HG03442 (cell line): Measurements from ENCODE around the gene SMAD6.

Experiments used
- ATAC-seq: cut with Tn5 transposase; IDR thresholded peaks from one replicate; pipeline ENCODE4 v1.9.1; 2021; ENCODE audit warnings: mild to moderate bottlenecking, moderate library complexity; ENCODE audit not compliant: unreplicated experiment

The SMAD6 gene

DNA sequence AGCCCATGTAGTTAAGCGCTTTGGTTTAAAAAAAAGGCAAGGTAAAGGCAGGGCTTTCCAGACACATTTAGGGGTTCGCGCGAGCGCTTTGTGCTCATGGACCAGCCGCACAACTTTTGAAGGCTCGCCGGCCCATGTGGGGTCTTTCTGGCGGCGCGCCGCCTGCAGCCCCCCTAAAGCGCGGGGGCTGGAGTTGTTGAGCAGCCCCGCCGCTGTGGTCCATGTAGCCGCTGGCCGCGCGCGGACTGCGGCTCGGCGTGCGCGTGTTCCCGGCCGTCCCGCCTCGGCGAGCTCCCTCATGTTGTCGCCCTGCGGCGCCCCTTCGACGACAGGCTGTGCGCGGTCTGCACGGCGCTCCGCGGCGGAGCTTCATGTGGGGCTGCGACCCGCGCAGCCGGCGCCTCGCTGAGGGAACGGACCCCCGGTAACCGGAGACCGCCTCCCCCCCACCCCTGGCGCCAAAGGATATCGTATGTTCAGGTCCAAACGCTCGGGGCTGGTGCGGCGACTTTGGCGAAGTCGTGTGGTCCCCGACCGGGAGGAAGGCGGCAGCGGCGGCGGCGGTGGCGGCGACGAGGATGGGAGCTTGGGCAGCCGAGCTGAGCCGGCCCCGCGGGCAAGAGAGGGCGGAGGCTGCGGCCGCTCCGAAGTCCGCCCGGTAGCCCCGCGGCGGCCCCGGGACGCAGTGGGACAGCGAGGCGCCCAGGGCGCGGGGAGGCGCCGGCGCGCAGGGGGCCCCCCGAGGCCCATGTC is 927 bp downstream of the SMAD6 start:
- no peak for ATAC-seq

- ATAC-seq, result no peak
Measured at GRCh38 chr15:66703540-66703941, 1.5 kb downstream of the SMAD6 start.

- ATAC-seq, result no peak
Measured at GRCh38 chr15:66704019-66704802, 2.2 kb downstream of the SMAD6 start.

GRCh38 chr15:66704803-66705153 is 2.7 kb downstream of the SMAD6 start:
- no peak for ATAC-seq

DNA sequence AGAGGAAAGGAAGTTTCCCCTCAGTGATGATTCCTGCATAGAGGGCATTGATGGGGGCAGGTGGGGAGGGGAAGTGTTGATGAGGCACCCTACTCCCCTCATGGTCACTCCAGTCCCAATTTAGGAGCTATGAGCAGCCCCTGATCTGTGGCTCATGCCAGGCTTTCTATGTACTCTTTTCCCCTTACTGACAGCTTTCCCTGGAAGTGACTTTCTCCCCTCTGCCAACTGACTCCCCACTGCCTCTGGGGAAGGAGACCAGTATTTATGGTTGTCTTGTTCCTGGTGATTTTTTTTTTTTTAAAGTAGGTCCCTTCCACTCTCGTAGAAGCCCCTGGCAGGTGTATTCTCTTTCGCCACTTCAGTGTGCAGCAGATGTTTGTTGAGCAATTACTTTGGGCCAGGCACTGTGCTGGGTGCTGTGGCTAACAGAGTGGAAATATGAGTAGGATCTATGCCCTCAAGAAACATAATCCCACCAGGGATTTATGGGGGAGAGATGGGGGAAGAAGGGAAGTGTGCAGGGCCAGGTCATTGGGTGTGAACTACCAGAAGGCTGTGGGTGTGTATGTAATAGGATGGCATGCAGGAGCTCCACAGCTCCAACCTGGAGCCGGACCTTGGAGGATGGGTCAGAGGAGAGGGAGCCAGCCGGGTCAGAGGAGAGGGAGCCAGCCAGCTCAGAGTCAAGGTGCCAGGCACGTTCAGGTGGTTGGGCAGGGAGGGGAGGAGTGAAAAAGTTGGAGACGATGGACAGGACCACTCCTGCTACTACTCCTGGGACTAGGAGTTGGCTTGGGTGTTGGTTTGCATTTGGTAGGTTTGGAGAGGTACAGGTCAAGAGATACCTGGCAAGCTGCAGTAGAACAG is 3.5 kb downstream of the SMAD6 start:
- no peak for ATAC-seq

GRCh38 chr15:66706225-66706732 is 4.2 kb downstream of the SMAD6 start:
- no peak for ATAC-seq

- ATAC-seq, result no peak
Measured at GRCh38 chr15:66706840-66707239, 4.8 kb downstream of the SMAD6 start.

- no peak for ATAC-seq
Measured at GRCh38 chr15:66707310-66708082, 5.5 kb downstream of the SMAD6 start.

DNA sequence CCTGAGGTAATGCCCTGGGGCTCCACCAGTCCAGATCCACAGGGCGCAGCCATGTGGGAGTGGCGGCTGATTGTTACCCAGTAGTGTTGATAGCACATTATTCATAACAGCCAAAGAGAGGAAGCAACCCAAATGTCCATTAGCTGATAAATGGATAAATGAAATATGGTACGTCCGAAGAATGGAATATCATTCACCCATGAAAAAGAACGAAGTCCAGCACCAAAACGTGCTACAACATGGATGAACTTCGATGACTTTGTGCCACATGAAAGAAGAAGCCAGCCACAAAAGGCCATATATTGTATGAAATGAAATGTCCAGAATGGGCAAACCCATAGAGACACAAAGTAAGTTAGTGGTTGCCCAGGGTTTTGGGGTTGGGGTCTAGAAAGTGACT is 6.4 kb downstream of the SMAD6 start:
- no peak for ATAC-seq

GRCh38 chr15:66709884-66710283 is 7.8 kb downstream of the SMAD6 start:
- no peak for ATAC-seq

GRCh38 chr15:66711260-66711659 is 9.2 kb downstream of the SMAD6 start:
- ATAC-seq, result no peak

DNA sequence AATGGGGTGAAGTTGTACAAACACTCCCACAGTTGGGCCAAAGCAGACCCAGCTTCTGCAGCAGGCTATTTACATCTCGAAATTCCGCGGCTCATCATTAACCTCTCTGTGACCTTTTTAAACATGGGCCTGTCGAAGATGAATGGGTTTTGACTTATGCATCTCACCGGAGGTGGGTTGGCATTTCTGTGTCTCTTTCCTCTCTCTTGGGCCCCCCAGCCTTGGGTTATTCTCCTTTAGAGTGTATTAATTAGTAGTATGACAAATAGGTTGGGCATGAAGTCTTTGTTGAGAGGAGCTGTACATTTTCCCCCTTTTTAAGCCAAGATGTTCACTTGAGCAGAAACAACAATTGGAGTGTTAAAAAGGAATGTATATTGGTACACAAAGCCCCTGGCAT is 9.8 kb downstream of the SMAD6 start:
- no peak for ATAC-seq

DNA sequence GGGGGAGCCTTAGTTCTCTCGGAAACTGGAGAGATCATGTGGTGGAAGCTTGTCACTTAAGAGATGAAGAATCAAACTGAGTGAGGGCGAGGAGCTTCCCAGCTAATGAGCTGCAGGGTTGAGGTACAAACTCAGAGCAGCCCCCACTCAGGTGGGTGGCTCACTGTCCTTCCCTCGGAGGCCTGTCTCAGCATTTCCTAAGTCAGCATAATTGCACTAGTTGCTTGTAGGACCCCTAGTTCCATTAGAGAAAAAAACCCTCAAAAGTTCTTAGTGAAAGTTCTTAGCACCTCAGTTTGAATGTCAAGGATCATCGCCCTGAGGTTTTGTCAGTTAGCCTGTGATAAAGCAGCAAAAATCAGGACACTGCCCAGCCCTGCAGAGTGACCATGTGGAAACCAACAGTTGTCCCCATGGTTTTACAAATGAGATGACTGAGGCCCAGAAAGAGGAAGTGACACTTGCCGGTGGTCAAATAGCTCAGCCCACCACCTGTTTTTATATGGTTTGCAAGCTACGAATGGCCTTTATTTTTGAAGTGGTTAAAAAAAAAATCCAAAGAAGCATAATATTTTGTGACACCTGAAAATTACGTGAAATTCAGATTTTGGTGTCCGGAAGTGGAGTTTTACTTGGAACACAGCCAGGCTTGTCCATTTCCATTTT is 11.9 kb downstream of the SMAD6 start:
- no peak for ATAC-seq

DNA sequence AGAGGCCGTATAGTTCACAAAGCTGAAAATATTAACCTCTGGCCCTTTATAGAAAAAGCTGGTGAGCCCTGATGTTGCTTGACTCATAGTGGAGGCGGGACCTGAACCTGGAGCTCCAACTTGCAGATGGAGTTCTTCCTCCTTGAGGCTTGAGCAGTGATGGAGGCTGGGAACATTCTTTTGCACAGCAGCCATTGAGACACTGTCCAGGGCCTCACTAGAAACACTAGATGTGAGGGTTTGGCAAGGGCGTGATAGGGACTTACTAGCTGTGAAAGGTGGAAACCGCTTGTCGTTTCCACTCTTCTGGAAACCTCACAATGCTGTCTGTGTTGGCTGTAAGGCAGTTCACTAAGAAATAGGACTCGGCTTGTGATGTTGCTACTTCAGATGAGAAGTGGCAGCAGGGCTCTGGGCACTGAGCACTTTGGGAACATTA is 12.5 kb downstream of the SMAD6 start:
- ATAC-seq, result no peak

- no peak for ATAC-seq
Measured at GRCh38 chr15:66715181-66715624, 13.2 kb downstream of the SMAD6 start.

GRCh38 chr15:66715720-66716655 is 14.0 kb downstream of the SMAD6 start:
- no peak for ATAC-seq

DNA sequence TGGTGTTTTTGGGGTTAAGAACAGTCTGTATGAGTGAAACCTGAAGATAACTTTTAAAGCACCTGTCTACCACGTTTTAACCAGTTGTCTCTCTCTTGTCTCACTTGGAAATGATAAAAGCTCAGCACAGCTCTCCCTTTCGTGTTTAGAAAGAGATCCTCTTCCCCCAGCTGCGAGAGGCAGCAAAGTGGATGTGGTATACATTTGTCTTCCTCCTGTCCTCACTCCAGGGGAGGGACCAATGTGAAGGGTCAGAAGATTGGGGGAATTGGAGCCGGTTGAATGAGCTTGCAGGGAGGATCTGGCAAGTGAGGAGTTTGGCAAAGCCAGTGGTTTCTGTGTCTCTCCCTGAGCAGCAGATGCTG is 14.6 kb downstream of the SMAD6 start:
- ATAC-seq, result no peak

DNA sequence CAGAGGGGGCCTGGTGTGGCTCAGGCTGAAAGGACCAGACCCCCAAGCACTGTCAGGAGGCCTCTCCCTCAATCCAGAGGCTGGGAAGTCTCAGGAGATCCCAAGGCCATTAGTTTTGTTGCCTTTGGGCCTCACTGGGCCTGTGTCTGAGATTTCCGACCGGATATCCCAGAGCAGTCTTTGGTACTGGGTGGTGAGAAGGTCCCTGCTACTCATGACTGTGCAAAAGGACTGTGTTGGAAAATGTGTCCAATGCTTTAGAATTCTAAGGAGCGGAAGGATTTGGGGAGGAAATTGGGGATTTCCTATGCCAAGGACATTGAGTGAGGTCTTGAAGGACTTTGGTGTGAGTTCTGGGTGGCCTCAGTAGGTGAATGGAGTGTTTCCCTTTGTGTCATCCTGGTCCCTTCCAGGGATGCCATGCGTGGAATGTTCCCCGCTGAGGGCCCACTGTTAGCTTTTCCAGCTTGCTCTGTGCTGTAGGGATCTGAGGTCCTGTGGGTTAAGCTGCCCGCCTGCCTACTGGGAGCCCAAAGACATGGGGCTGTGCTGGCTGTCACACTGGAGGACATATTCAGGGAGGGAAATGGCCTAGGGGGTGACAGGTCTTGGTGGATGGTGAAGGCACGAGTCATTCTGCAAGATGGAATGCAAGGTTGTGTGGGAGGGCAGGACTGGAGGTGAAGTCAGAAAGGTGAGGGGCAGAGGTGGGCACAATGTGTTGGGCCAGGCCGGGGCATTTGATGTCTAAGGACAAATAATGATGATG is 16.4 kb downstream of the SMAD6 start:
- ATAC-seq, result no peak
